ENCODE data around the gene CAB39.

CAB39 gene

GRCh38 chr2:230793572-230794359, 81.1 kb downstream of the CAB39 start:
- DNase-seq (ENCODE audit: extremely low spot score), result no peak
- POLR2A ChIA-PET, result no interaction called here
- TF ChIP-seq ZNF384 (IDR thresholded peaks at IDR 0.05) (no peak), L3MBTL2 (conservative IDR thresholded peaks at IDR 0.05) (no peak)
- CTCF ChIA-PET, result no interaction called here

- DNase-seq (ENCODE audit: extremely low spot score), result no peak
- CTCF ChIA-PET, result no interaction called here
- TF ChIP-seq L3MBTL2 (conservative IDR thresholded peaks at IDR 0.05), result no peak
- no peak for TF ChIP-seq ARNT (IDR thresholded peaks at IDR 0.05)
- TF ChIP-seq LEF1 (IDR thresholded peaks at IDR 0.05; ENCODE audit: borderline replicate concordance), result no peak
- no peak for TF ChIP-seq FOXA1 (IDR thresholded peaks at IDR 0.05)
- no peak for TF ChIP-seq SP1 (IDR thresholded peaks at IDR 0.05)
- TF ChIP-seq ELF4 (IDR thresholded peaks at IDR 0.05), result no peak
- no peak for TF ChIP-seq TARDBP (IDR thresholded peaks at IDR 0.05)
- POLR2A ChIA-PET, result no interaction called here
Measured at GRCh38 chr2:230794497-230794896, 81.9 kb downstream of the CAB39 start.

- DNase-seq (ENCODE audit: extremely low spot score), result no peak
- ChIA-PET CTCF (no interaction called here), POLR2A (no interaction called here)
- no peak for TF ChIP-seq ARNT (IDR thresholded peaks at IDR 0.05)
- TF ChIP-seq PKNOX1 (IDR thresholded peaks at IDR 0.05), result no peak
- TF ChIP-seq BHLHE40 (IDR thresholded peaks at IDR 0.05; ENCODE audit: borderline replicate concordance), result no peak
- no peak for TF ChIP-seq ZNF384 (IDR thresholded peaks at IDR 0.05)
- no peak for TF ChIP-seq TARDBP (IDR thresholded peaks at IDR 0.05)
- TF ChIP-seq CTBP1 (IDR thresholded peaks at IDR 0.05; ENCODE audit: borderline replicate concordance), result no peak
- TF ChIP-seq FOXA1 (IDR thresholded peaks at IDR 0.05), result no peak
- no peak for TF ChIP-seq ELF4 (IDR thresholded peaks at IDR 0.05)
- TF ChIP-seq SUZ12 (IDR thresholded peaks at IDR 0.05), result no peak
- TF ChIP-seq HDGF (IDR thresholded peaks at IDR 0.05; ENCODE audit: borderline replicate concordance), result no peak
- no peak for TF ChIP-seq SP1 (IDR thresholded peaks at IDR 0.05)
- TF ChIP-seq FOXM1 (IDR thresholded peaks at IDR 0.05; ENCODE audit: borderline replicate concordance), result no peak
- no peak for TF ChIP-seq NFRKB (IDR thresholded peaks at IDR 0.05)
- no peak for TF ChIP-seq L3MBTL2 (conservative IDR thresholded peaks at IDR 0.05)
- no peak for TF ChIP-seq LEF1 (IDR thresholded peaks at IDR 0.05; ENCODE audit: borderline replicate concordance)
Measured at GRCh38 chr2:230795856-230796255, 83.2 kb downstream of the CAB39 start.

- POLR2A ChIA-PET, result no interaction called here
- TF ChIP-seq FOXA1 (IDR thresholded peaks at IDR 0.05) (no peak), ARNT (IDR thresholded peaks at IDR 0.05) (no peak), TARDBP (IDR thresholded peaks at IDR 0.05) (no peak), FOXM1 (IDR thresholded peaks at IDR 0.05; ENCODE audit: borderline replicate concordance) (no peak), LEF1 (IDR thresholded peaks at IDR 0.05; ENCODE audit: borderline replicate concordance) (no peak), L3MBTL2 (conservative IDR thresholded peaks at IDR 0.05) (no peak), HDGF (IDR thresholded peaks at IDR 0.05; ENCODE audit: borderline replicate concordance) (no peak), FOXK2 (IDR thresholded peaks at IDR 0.05) (no peak), SP1 (IDR thresholded peaks at IDR 0.05) (no peak), CTBP1 (IDR thresholded peaks at IDR 0.05; ENCODE audit: borderline replicate concordance) (no peak), NFRKB (IDR thresholded peaks at IDR 0.05) (no peak), ZNF384 (IDR thresholded peaks at IDR 0.05) (no peak), PKNOX1 (IDR thresholded peaks at IDR 0.05) (no peak), SUZ12 (IDR thresholded peaks at IDR 0.05) (no peak), ELF4 (IDR thresholded peaks at IDR 0.05) (no peak), BHLHE40 (IDR thresholded peaks at IDR 0.05; ENCODE audit: borderline replicate concordance) (no peak)
- CTCF ChIA-PET, result interaction anchor here (0.6 kb wide), 1 partner anchor 9 kb away, joined by 3 read pairs; no protein-coding TSS in a partner anchor
- no peak for DNase-seq (ENCODE audit: extremely low spot score)
Measured at GRCh38 chr2:230796280-230796862, 83.7 kb downstream of the CAB39 start.

- ChIA-PET CTCF (interaction anchor here (1.0 to 1.7 kb wide), 7 partner anchors 14 to 731 kb away, joined by 3 to 6 read pairs (median 4); no protein-coding TSS in a partner anchor), POLR2A (interaction anchor here (1.0 kb wide), 1 partner anchor 85 kb away, joined by 5 read pairs; the partner anchor contains the start of gene CAB39)
- TF ChIP-seq ZNF384 (IDR thresholded peaks at IDR 0.05) (no peak), FOXA1 (IDR thresholded peaks at IDR 0.05) (no peak), CTBP1 (IDR thresholded peaks at IDR 0.05; ENCODE audit: borderline replicate concordance) (no peak), L3MBTL2 (conservative IDR thresholded peaks at IDR 0.05) (no peak), FOXM1 (IDR thresholded peaks at IDR 0.05; ENCODE audit: borderline replicate concordance) (no peak), ELF4 (IDR thresholded peaks at IDR 0.05) (no peak), PKNOX1 (IDR thresholded peaks at IDR 0.05) (no peak), TARDBP (IDR thresholded peaks at IDR 0.05) (no peak), BHLHE40 (IDR thresholded peaks at IDR 0.05; ENCODE audit: borderline replicate concordance) (no peak), LEF1 (IDR thresholded peaks at IDR 0.05; ENCODE audit: borderline replicate concordance) (no peak), SUZ12 (IDR thresholded peaks at IDR 0.05) (no peak)
- DNase-seq (ENCODE audit: extremely low spot score), result no peak
Measured at GRCh38 chr2:230797515-230798495, 85.2 kb downstream of the CAB39 start.
